CD4-positive, alpha-beta T cell treated with Interleukin-6 for 4 hours (primary cell): ENCODE data around the gene CFAP221.

Experiments used
- DNase-seq: peaks from one replicate; pipeline ENCODE4 v3.0.0-alpha.2; 2020; ENCODE audit warnings: mixed read lengths

The CFAP221 gene

GRCh38 chr2:119647440-119648169 lies 103.4 kb downstream of the CFAP221 start:
- DNase-seq, result no peak

- no peak for DNase-seq
These were observed 105.2 kb downstream of the CFAP221 start for GRCh38 chr2:119649364-119649917.

GRCh38 chr2:119650206-119650605 lies 106.0 kb downstream of the CFAP221 start:
- DNase-seq, result no peak

- DNase-seq, result no peak
These were observed 106.7 kb downstream of the CFAP221 start for GRCh38 chr2:119650846-119651370.

- no peak for DNase-seq
These were observed 113.4 kb downstream of the CFAP221 start for GRCh38 chr2:119657466-119658145.

- peak; percentile 57 for DNase-seq
These were observed 115.5 kb downstream of the CFAP221 start for GRCh38 chr2:119659601-119660342.

- no peak for DNase-seq
These were observed 116.1 kb downstream of the CFAP221 start for GRCh38 chr2:119660343-119660658.

GRCh38 chr2:119662297-119662696 lies 118.0 kb downstream of the CFAP221 start:
- no peak for DNase-seq

- no peak for DNase-seq
These were observed 124.3 kb downstream of the CFAP221 start for GRCh38 chr2:119668546-119668945.

GRCh38 chr2:119671016-119671415 lies 126.8 kb downstream of the CFAP221 start:
- DNase-seq, result no peak

GRCh38 chr2:119671752-119672151 lies 127.5 kb downstream of the CFAP221 start:
- no peak for DNase-seq

- DNase-seq, result no peak
These were observed 128.1 kb downstream of the CFAP221 start for GRCh38 chr2:119672161-119672862.

GRCh38 chr2:119673796-119674195 lies 129.5 kb downstream of the CFAP221 start:
- DNase-seq, result no peak

- DNase-seq, result no peak
These were observed 130.7 kb downstream of the CFAP221 start for GRCh38 chr2:119674711-119675500.

GRCh38 chr2:119678021-119678656 lies 133.9 kb downstream of the CFAP221 start:
- DNase-seq, result peak; percentile 68

- no peak for DNase-seq
These were observed 135.2 kb downstream of the CFAP221 start for GRCh38 chr2:119679526-119679837.

GRCh38 chr2:119679846-119680245 lies 135.6 kb downstream of the CFAP221 start:
- no peak for DNase-seq

- no peak for DNase-seq
These were observed 136.4 kb downstream of the CFAP221 start for GRCh38 chr2:119680457-119681202.

GRCh38 chr2:119681203-119681867 lies 137.1 kb downstream of the CFAP221 start:
- no peak for DNase-seq

- DNase-seq, result no peak
These were observed 137.6 kb downstream of the CFAP221 start for GRCh38 chr2:119681868-119682220.
